HepG2 (cell line): ENCODE measurements around the gene LRRIQ4. TPM values are rescaled to one million over a fixed set of nuclear protein-coding genes. Genes with fewer than 3 reads are reported as not detected.

ENCODE experiments used
- ATAC-seq: fragments of 200-7000 bp; cut with Tn5 transposase; 3 replicates; pipeline ENCODE4 v1.9.1; 2020; ENCODE audit warnings: mild to moderate bottlenecking, moderate library complexity
- BruUV-seq: library from RNA; stranded (reverse); fragments of 400-500 nt; replicated peaks from 2 replicates; lab custom pipeline; 2021; lab: Mats Ljungman, UMichigan
- CTCF ChIA-PET: fragments of 300-600 bp; formaldehyde crosslinking; extraction: SDS; loops from one replicate; lab custom pipeline; 2021; ENCODE audit warnings: low total read pairs, inconsistent platforms, low intra/inter-chr PET ratio; lab: Yijun Ruan, JAX
- POLR2A ChIA-PET: fragments of 350-600 bp; sonication (Branson Sonifier 250); formaldehyde crosslinking; loops from one replicate; lab custom pipeline; 2020; ENCODE audit warnings: antibody characterized with exemption, inconsistent platforms; lab: Yijun Ruan, JAX
- DNase-seq: peaks from one replicate; pipeline ENCODE4 v3.0.0-alpha.2; 2015; ENCODE audit warnings: low spot score
- FAIRE-seq: peaks from 3 replicates; lab custom pipeline; 2011; peaks lifted over from hg19 to GRCh38; lab: Jason Lieb, UNC
- H2AFZ ChIP-seq: one replicate; pipeline ENCODE4 v1.6.1; 2011; ENCODE audit warnings: low read length, inconsistent platforms
- H3K27ac ChIP-seq: fragments of 300-600 bp; 3 replicates; pipeline ENCODE4 v1.8.0; 2011; ENCODE audit warnings: mixed run types, mild to moderate bottlenecking, mixed read lengths, low read length, inconsistent platforms; ENCODE audit not compliant: insufficient read depth; ENCODE audit errors: extremely low read length
- H3K27me3 ChIP-seq, 2 experiments: fragments of 200-600 bp in 1 of 2; 2 replicates in 1 of 2; 3 replicates in 1 of 2; pipeline versions ENCODE4 v1.6.0 to v1.8.0; 2011; ENCODE audit warnings: low read length in 2 of 2, mild to moderate bottlenecking in 2 of 2, moderate library complexity in 2 of 2, inconsistent platforms in 1 of 2; ENCODE audit not compliant: insufficient read depth in 2 of 2, control insufficient read depth in 1 of 2
- H3K36me3 ChIP-seq, 2 experiments: fragments of 200-600 bp in 1 of 2; replicated peaks in 1 of 2; 2 replicates in 1 of 2; 3 replicates in 1 of 2; pipeline versions ENCODE4 v1.5.1 to v1.8.0; 2011; ENCODE audit warnings: low read length in 2 of 2, inconsistent platforms in 1 of 2; ENCODE audit not compliant: insufficient read depth in 2 of 2, control insufficient read depth in 1 of 2
- H3K4me1 ChIP-seq: 2 replicates; pipeline ENCODE4 v1.5.1; 2012; ENCODE audit warnings: low read length, inconsistent platforms; ENCODE audit not compliant: insufficient read depth
- H3K4me2 ChIP-seq: 2 replicates; pipeline ENCODE4 v1.6.0; 2011; ENCODE audit warnings: low read depth, low read length, inconsistent platforms
- H3K4me3 ChIP-seq, 3 experiments: fragments of 200-600 bp in 1 of 3; sonication (generic), shearing (Covaris generic) in 1 of 3; replicated peaks in 1 of 3; 2 replicates each; pipeline ENCODE4 v1.5.1; 2011 to 2016; ENCODE audit warnings: low read length in 3 of 3, inconsistent platforms in 2 of 3, low read depth in 2 of 3, mild to moderate bottlenecking in 2 of 3, control low read depth in 1 of 3, mixed read lengths in 1 of 3; ENCODE audit not compliant: insufficient read depth in 1 of 3
- H3K79me2 ChIP-seq: one replicate; pipeline ENCODE4 v1.6.1; 2011; ENCODE audit warnings: low read length, inconsistent platforms; ENCODE audit not compliant: insufficient read depth
- H3K9ac ChIP-seq: 2 replicates; pipeline ENCODE4 v1.6.0; 2011; ENCODE audit warnings: mild to moderate bottlenecking, low read depth, low read length, inconsistent platforms; ENCODE audit not compliant: insufficient read depth
- H3K9me3 ChIP-seq: 2 replicates; pipeline ENCODE4 v1.5.1; 2012; ENCODE audit warnings: mild to moderate bottlenecking, low read length
- H4K20me1 ChIP-seq: 2 replicates; pipeline ENCODE4 v1.6.0; 2011; ENCODE audit warnings: inconsistent platforms, mild to moderate bottlenecking, low read length, moderate library complexity; ENCODE audit not compliant: insufficient read depth
- FOXK1 ChIP-seq: sonication (generic); formaldehyde crosslinking; IDR thresholded peaks from 2 replicates; pipeline ENCODE4 v1.4.0; 2020; ENCODE audit warnings: low read depth, missing genetic modification reagents, borderline replicate concordance
- GABPB1 ChIP-seq: IDR thresholded peaks from 2 replicates; pipeline ENCODE4 v1.6.1; 2016; ENCODE audit warnings: mild to moderate bottlenecking, missing genetic modification reagents, moderate library complexity, missing compliant biosample characterization
- MAF1 ChIP-seq: sonication (generic); formaldehyde crosslinking; IDR thresholded peaks from 2 replicates; pipeline ENCODE4 v1.5.0; 2020; ENCODE audit warnings: missing genetic modification reagents, borderline replicate concordance
- MED1 ChIP-seq: sonication (generic); formaldehyde crosslinking; IDR thresholded peaks from 2 replicates; pipeline ENCODE4 v1.4.0; 2020; ENCODE audit warnings: missing genetic modification reagents
- NKX3-1 ChIP-seq: sonication (generic); formaldehyde crosslinking; IDR thresholded peaks from 2 replicates; pipeline ENCODE4 v1.5.0; 2020; ENCODE audit warnings: missing genetic modification reagents
- RBM39 ChIP-seq: fragments of 200-400 bp; formaldehyde crosslinking; IDR thresholded peaks from one replicate; pipeline ENCODE4 v1.6.1; 2018; ENCODE audit warnings: antibody characterized with exemption, mild to moderate bottlenecking, low read depth, low read length; ENCODE audit not compliant: poor library complexity, severe bottlenecking
- ZSCAN9 ChIP-seq: IDR thresholded peaks from 2 replicates; pipeline ENCODE4 v1.6.1; 2016; ENCODE audit warnings: borderline replicate concordance
- WGBS: methylation state at CpG from one replicate; pipeline ENCODE4 v1.1.6; 2017; ENCODE audit warnings: low lambda C conversion rate; 5-methylcytosine and 5-hydroxymethylcytosine counted together
- in situ Hi-C: cut with HindIII; loops from 2 replicates; pipeline ENCODE4 v1.10.0; 2017; ENCODE audit warnings: low pct_unique_long_range_greater_than_20kb; ENCODE audit not compliant: extremely low pct_ligation_motif_present
- intact Hi-C: fragments of 100-400 bp; cut with micrococcal nuclease; formaldehyde crosslinking; loops from one replicate; pipeline ENCODE4 v1.10.0; 2022; ENCODE audit not compliant: unreplicated experiment
- polyA plus RNA-seq, 8 experiments: library from polyadenylated mRNA; depleted of rRNA in 3 of 8; stranded (reverse) in 7 of 8; unstranded in 1 of 8; fragments of >200 nt; fragmentation: Illumina TruSeq in 4 of 8; extraction: Trizol in 4 of 8; gene quantifications; 2 replicates each; pipeline versions ENCODE4 v1.2.1 to v1.2.3, GENCODE V29; 2011 to 2016; ENCODE audit warnings: low read depth in 4 of 8, missing spikeins in 1 of 8, mixed read lengths in 1 of 8; ENCODE audit not compliant: insufficient read depth in 1 of 8
- total RNA-seq, 5 experiments: library from RNA; depleted of rRNA; stranded (reverse); fragments of >200 nt; fragmentation: Illumina TruSeq; extraction: Trizol; gene quantifications; 2 replicates each; pipeline ENCODE4 v1.2.3, GENCODE V29; 2016; ENCODE audit warnings: low read depth in 1 of 5
- TF ChIP-seq, protein P1 (sequence below): sonication (generic); formaldehyde crosslinking; IDR thresholded peaks from 2 replicates; pipeline ENCODE4 v1.8.1; 2023; ENCODE audit warnings: missing genetic modification reagents, mild to moderate bottlenecking, borderline replicate concordance
- TF ChIP-seq, protein P2 (sequence below): sonication (generic); formaldehyde crosslinking; IDR thresholded peaks from 2 replicates; pipeline ENCODE4 v1.5.0; 2020; ENCODE audit warnings: missing genetic modification reagents
- TF ChIP-seq, protein P3 (sequence below): sonication (generic); formaldehyde crosslinking; IDR thresholded peaks from 2 replicates; pipeline ENCODE4 v1.4.0; 2020; ENCODE audit warnings: missing genetic modification reagents

Gene LRRIQ4
- total and polyA plus RNA-seq, 2 of the 13 experiments (the other 11 are each of a cell fraction or from before 2014, with no cell fraction given), result not detected

DNA sequence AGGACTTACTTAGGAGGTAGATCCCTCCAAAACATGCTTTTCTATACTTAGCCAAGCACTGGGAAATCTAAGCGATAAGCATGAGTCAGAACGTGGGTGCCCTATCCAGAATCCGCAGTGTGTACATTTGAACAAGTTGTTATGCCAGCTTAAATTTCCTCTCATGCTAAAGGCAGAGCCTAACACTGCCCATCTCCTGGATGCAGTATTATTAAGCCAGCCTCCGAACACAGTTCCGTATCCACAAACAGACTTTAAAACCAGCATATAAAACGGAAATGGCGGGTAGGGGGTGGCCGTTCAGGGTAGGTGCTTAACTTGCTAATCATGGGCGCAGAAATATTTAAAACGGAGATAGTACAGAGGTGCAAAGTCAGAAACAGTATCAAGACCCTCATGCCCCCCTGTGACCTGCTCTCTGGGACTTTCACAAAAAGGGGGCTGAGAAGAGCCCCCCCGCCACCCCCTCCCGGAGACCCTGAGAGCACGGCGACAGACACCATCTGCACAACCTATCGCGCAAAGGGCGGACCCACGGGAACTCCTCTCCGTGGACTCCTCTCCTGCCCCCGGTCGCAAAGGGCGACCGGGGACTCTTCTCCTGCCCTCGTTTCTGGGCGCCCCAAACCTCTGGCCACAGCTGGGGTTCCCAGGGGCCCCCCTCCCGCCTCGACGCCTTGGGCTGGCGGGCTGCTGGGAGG, 889 bp upstream of the LRRIQ4 start:
- POLR2A ChIA-PET, result no interaction called here
- Histone ChIP-seq H3K79me2 (no peaks in the 10 kb centered on the region), H3K27ac (no peak overlapping the region), H3K27me3 (peaks cover 0 to 10% of the 10 kb centered on the region in 2 experiments; a peak in 2 of 5 replicates), H3K9me3 (peaks cover 7% of the 10 kb centered on the region), H3K4me2 (peak overlapping the region; percentile 62; the same call in 1 of the 2 replicates), H3K9ac (no peak overlapping the region), H4K20me1 (no peaks in the 10 kb centered on the region), H3K4me1 (peaks cover 14% of the 10 kb centered on the region), H2AFZ (no peak overlapping the region), H3K4me3 (peak overlapping the region in 2 of 3 experiments; percentile 16 to 46; a peak in 1 of 6 replicates), H3K36me3 (no peaks in the 10 kb centered on the region)
- in situ Hi-C loops (no loop called here), intact Hi-C loops (no loop called here)
- FAIRE-seq (no peak), ATAC-seq (no peak; the same call in 2 of the 3 replicates), DNase-seq (no peak)
- WGBS, result 70% methylated on average over 15 of the region's 29 CpGs
- TF ChIP-seq MED1 (CRISPR knock-in tag) (no peak), GABPB1 (0 out of 2 replicates have a peak, but pooled peaks have one; percentile 10)
- CTCF ChIA-PET, result no interaction called here
- no TSS peak for BruUV-seq

DNA sequence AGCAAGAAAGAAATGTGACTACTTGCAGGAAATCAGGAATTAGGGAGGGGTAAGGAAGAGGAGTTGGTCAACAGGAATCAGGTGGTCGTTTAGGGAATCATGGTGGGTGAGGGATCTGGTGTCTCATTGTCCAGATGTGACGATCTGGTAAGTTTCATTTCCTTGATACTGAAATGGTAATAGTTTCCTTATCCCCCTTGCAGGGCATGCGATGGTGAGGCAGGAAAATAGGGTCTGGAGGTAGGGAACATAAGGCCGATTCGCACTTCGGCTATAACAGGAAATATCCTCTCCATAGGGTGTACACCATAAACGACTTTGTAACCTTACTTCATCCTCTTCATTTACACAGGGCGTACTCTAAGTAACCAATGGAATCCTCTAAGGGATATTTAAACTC, 608 bp downstream of the LRRIQ4 start:
- Histone ChIP-seq H3K27me3 (peaks cover 0 to 10% of the 10 kb centered on the region in 2 experiments; a peak in 2 of 5 replicates), H3K4me2 (peak overlapping the region; percentile 51), H4K20me1 (no peaks in the 10 kb centered on the region), H3K4me1 (peaks cover 14% of the 10 kb centered on the region), H3K79me2 (no peaks in the 10 kb centered on the region), H3K36me3 (no peaks in the 10 kb centered on the region), H3K9ac (no peak overlapping the region), H3K9me3 (peaks cover 7% of the 10 kb centered on the region), H3K27ac (no peak overlapping the region), H3K4me3 (peak overlapping the region in 1 of 3 experiments; percentile 7; a peak in 1 of 6 replicates), H2AFZ (no peak overlapping the region)
- 72% methylated on average over 8 of the region's 8 CpGs for WGBS
- FAIRE-seq (no peak), ATAC-seq (no peak), DNase-seq (no peak)
- in situ Hi-C loops, result no loop called here
- TF ChIP-seq, protein P1, sequence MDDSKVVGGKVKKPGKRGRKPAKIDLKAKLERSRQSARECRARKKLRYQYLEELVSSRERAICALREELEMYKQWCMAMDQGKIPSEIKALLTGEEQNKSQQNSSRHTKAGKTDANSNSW (CRISPR knock-in tag), result no peak
- TF ChIP-seq RBM39 (no peak), MAF1 (CRISPR knock-in tag) (no peak), NKX3-1 (CRISPR knock-in tag) (no peak), ZSCAN9 (no peak), FOXK1 (CRISPR knock-in tag) (no peak)
- TF ChIP-seq, protein P2, sequence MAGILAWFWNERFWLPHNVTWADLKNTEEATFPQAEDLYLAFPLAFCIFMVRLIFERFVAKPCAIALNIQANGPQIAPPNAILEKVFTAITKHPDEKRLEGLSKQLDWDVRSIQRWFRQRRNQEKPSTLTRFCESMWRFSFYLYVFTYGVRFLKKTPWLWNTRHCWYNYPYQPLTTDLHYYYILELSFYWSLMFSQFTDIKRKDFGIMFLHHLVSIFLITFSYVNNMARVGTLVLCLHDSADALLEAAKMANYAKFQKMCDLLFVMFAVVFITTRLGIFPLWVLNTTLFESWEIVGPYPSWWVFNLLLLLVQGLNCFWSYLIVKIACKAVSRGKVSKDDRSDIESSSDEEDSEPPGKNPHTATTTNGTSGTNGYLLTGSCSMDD (CRISPR knock-in tag), result no peak
- TF ChIP-seq, protein P3, sequence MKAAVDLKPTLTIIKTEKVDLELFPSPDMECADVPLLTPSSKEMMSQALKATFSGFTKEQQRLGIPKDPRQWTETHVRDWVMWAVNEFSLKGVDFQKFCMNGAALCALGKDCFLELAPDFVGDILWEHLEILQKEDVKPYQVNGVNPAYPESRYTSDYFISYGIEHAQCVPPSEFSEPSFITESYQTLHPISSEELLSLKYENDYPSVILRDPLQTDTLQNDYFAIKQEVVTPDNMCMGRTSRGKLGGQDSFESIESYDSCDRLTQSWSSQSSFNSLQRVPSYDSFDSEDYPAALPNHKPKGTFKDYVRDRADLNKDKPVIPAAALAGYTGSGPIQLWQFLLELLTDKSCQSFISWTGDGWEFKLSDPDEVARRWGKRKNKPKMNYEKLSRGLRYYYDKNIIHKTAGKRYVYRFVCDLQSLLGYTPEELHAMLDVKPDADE, result no peak
- BruUV-seq, result no TSS peak
- ChIA-PET POLR2A (no interaction called here), CTCF (no interaction called here)
- intact Hi-C loops, result no loop called here
